Activated CD4-positive, alpha-beta T cell treated with anti-CD3 and anti-CD28 coated beads for 36 hours (primary cell): ENCODE measurements around the gene TENM4. TPM values are rescaled to one million over a fixed set of nuclear protein-coding genes. Genes with fewer than 3 reads are reported as not detected.

Experiments used
- ATAC-seq: fragments of 200-7000 bp; cut with Tn5 transposase; one replicate; pipeline ENCODE4 v1.10.0; 2021; ENCODE audit warnings: mild to moderate bottlenecking, moderate library complexity
- CTCF ChIA-PET: fragments of 350-600 bp; sonication (Branson Sonifier 250); formaldehyde crosslinking; loops from one replicate; lab custom pipeline; 2021; ENCODE audit warnings: antibody characterized with exemption; lab: Charles Lee
- POLR2A ChIA-PET: fragments of 350-600 bp; sonication (Branson Sonifier 250); formaldehyde crosslinking; loops from one replicate; lab custom pipeline; 2021; ENCODE audit warnings: antibody characterized with exemption, inconsistent platforms; lab: Charles Lee
- DNase-seq: peaks from one replicate; pipeline ENCODE4 v3.0.0-alpha.2; 2020
- H3K27ac Mint-ChIP-seq: one replicate; pipeline ENCODE4 v1.8.0; 2021; ENCODE audit warnings: mixed read lengths
- H3K27me3 Mint-ChIP-seq: one replicate; pipeline ENCODE4 v1.8.0; 2021; ENCODE audit warnings: mixed read lengths
- H3K36me3 Mint-ChIP-seq: one replicate; pipeline ENCODE4 v1.8.0; 2021; ENCODE audit warnings: low read depth, mixed read lengths
- H3K4me1 Mint-ChIP-seq: one replicate; pipeline ENCODE4 v1.8.0; 2021; ENCODE audit warnings: mixed read lengths
- H3K4me3 Mint-ChIP-seq: one replicate; pipeline ENCODE4 v1.8.0; 2021; ENCODE audit warnings: mild to moderate bottlenecking, moderate library complexity, mixed read lengths
- H3K9me3 Mint-ChIP-seq: one replicate; pipeline ENCODE4 v1.8.0; 2021; ENCODE audit warnings: low read depth, mixed read lengths
- intact Hi-C, 2 experiments: fragments of 100-400 bp; cut with DNase I in 1 of 2; cut with micrococcal nuclease in 1 of 2; formaldehyde crosslinking; loops; one replicate each; pipeline versions ENCODE4 v1.14.2 to v1.15.1; 2022 to 2024; cut with DNase I, micrococcal nuclease
- total RNA-seq, 2 experiments: library from RNA; stranded (reverse); gene quantifications; one replicate each; pipeline ENCODE4 v1.2.3, GENCODE V29; 2021

Gene TENM4
- total RNA-seq, 2 experiments from 2014 or later, result not detected

DNA sequence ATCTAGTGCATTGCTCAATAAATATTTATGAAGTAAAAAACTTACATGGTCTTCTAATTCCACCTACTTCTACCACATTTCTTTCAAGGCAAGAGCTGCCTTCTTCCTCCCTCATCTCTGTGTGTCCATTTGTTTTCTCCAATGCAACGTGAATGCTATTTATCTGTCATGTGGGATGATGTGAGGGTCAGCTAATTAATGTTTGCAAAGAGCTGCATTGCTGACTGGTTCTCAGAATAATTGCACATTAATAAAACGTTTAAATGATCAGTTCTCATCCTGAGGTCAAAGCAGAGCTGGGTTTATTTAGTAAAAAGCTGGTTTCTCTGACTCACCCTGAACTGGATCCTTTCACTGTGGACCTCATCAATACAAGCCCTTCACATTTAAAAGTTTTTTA lies 8.7 kb downstream of the TENM4 start:
- H3K9me3 Mint-ChIP-seq, result no peaks in the 10 kb centered on the region
- H3K27me3 Mint-ChIP-seq, result peaks cover 32% of the 10 kb centered on the region
- ATAC-seq (no peak), DNase-seq (no peak)
- no peaks in the 10 kb centered on the region for H3K36me3 Mint-ChIP-seq
- ChIA-PET CTCF (no interaction called here), POLR2A (no interaction called here)
- peaks cover 3% of the 10 kb centered on the region for H3K4me1 Mint-ChIP-seq
- H3K27ac Mint-ChIP-seq, result no peak overlapping the region
- no peak overlapping the region for H3K4me3 Mint-ChIP-seq
- intact Hi-C loops, result no loop called here

DNA sequence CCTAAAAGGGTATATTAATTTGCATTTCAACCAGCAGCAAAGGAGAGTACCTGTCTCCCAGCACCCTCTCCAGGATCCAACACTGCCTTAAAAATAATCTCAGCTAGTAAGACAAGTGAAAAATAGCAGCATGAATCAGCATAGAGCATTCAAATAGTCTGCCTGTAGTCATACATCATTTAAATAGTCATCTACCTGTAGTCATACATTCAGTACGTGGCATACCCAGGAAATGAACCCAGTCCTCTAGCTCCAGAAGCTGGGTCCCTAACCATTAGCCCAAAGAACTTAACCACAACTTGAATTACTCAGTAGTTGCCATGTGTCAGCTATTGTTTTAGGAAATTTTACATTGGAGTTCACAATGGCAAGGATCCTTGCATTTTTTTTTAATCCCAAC lies 9.3 kb downstream of the TENM4 start:
- no peak overlapping the region for H3K27ac Mint-ChIP-seq
- intact Hi-C loops, result no loop called here
- no peak overlapping the region for H3K4me3 Mint-ChIP-seq
- ATAC-seq, result no peak
- no peaks in the 10 kb centered on the region for H3K4me1 Mint-ChIP-seq
- ChIA-PET CTCF (no interaction called here), POLR2A (no interaction called here)
- H3K36me3 Mint-ChIP-seq, result no peaks in the 10 kb centered on the region
- no peak for DNase-seq
- H3K9me3 Mint-ChIP-seq, result no peaks in the 10 kb centered on the region
- H3K27me3 Mint-ChIP-seq, result peaks cover 27% of the 10 kb centered on the region

DNA sequence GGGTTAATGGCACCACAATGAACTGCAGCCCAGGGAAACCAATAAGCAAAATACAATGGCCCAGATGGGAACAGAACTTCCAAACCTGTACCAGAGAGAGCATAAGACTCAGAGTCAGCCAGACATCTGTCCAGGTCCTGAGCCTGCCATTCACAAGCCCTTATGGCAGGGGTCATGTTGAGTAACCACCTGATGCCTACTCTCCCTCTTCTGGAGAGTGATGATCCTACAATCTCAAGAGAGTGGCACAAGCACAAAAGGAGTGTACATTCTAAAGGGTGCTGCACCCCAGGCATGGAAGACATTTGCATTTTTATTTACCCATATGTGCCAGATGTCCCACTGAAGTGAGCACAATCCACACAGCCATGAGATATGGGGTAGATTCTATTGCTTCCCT lies 10.6 kb downstream of the TENM4 start:
- intact Hi-C loops, result no loop called here
- DNase-seq (no peak), ATAC-seq (no peak)
- no peak overlapping the region for H3K4me3 Mint-ChIP-seq
- H3K9me3 Mint-ChIP-seq, result no peaks in the 10 kb centered on the region
- peaks cover 18% of the 10 kb centered on the region for H3K27me3 Mint-ChIP-seq
- H3K4me1 Mint-ChIP-seq, result no peaks in the 10 kb centered on the region
- ChIA-PET POLR2A (no interaction called here), CTCF (no interaction called here)
- no peaks in the 10 kb centered on the region for H3K36me3 Mint-ChIP-seq
- H3K27ac Mint-ChIP-seq, result no peak overlapping the region

DNA sequence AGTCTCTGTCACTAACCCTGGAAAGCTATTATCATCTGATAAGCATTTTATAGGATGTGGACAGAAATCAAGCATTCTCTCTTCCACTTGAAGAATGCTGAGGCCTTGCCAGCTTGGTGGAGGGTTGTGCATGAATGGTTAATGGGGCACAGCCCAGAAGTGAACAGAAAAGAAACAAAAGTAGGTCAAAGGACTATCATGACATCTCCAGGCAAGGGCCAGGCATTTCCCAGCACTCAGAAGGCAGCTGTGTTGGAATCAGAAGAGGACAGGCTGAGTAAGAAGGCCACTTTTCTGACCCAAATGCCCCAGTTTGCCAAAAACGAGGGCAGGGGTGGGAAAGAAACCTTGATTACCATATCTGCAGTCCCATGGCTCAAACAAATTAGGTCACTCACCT lies 12.4 kb downstream of the TENM4 start:
- ChIA-PET CTCF (no interaction called here), POLR2A (no interaction called here)
- intact Hi-C loops, result no loop called here
- H3K4me1 Mint-ChIP-seq, result no peaks in the 10 kb centered on the region
- no peak for ATAC-seq
- no peaks in the 10 kb centered on the region for H3K36me3 Mint-ChIP-seq
- no peak overlapping the region for H3K4me3 Mint-ChIP-seq
- peaks cover 7% of the 10 kb centered on the region for H3K27me3 Mint-ChIP-seq
- no peak overlapping the region for H3K27ac Mint-ChIP-seq
- DNase-seq, result no peak
- H3K9me3 Mint-ChIP-seq, result no peaks in the 10 kb centered on the region

DNA sequence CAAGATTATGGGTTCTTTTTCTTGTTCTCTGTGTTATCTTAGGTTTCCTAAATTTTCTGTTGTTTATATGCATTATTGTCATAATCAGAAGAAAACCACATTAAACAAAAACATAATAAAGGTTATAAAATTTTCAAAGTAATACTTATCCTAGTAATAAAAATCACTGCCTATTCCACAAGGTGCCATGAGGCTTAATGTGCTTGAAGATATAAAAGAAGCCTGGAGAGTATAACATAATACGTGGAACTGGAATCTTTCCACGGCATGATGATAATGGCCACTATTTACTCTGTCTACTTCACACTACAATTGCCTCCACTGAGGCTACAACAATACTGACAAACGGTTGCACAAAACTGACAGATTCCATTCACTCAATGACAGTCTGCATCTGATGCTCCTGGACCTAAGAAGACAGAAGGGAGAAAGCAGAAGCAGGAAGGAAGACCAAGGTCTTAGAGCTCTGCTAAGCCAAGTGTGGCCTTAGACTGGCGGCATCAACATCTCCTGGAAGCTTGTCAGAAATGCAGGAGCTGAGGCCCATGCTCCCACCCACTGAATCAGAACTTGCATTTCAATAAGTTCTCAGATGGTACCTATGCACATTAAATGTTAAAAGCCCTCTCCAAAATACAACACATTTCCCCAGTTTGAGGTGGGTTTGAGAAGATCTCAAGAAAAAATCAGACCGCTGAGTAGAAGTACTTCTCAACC lies 13.1 kb downstream of the TENM4 start:
- intact Hi-C loops, result no loop called here
- ChIA-PET CTCF (no interaction called here), POLR2A (no interaction called here)
- ATAC-seq, result no peak
- Mint-ChIP-seq H3K27me3 (peaks cover 4% of the 10 kb centered on the region), H3K27ac (no peak overlapping the region), H3K9me3 (no peaks in the 10 kb centered on the region), H3K4me1 (no peaks in the 10 kb centered on the region), H3K4me3 (no peak overlapping the region), H3K36me3 (no peaks in the 10 kb centered on the region)
- DNase-seq, result no peak

DNA sequence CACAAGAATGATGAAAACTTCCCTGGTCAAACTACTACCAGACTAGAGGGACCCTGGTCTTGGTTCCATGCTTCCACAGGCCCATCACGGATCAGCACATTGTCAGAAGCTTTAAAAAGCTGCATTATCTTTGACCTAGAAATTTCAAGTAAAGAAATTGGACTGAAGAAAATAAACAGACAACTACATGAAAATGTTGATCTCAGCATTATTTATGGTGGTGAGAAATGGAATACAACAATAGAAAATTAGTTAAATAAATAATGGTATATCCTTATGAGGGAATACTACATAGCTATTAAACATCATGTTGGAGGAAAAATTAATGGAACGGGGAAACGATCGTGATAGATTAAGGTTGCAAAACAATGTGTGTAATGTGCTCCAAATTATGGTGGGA lies 13.7 kb downstream of the TENM4 start:
- no peak for ATAC-seq
- DNase-seq, result no peak
- POLR2A ChIA-PET, result no interaction called here
- Mint-ChIP-seq H3K4me3 (no peak overlapping the region), H3K4me1 (no peaks in the 10 kb centered on the region), H3K27ac (no peak overlapping the region), H3K27me3 (peaks cover 4% of the 10 kb centered on the region), H3K9me3 (no peaks in the 10 kb centered on the region), H3K36me3 (no peaks in the 10 kb centered on the region)
- CTCF ChIA-PET, result no interaction called here
- intact Hi-C loops, result no loop called here

DNA sequence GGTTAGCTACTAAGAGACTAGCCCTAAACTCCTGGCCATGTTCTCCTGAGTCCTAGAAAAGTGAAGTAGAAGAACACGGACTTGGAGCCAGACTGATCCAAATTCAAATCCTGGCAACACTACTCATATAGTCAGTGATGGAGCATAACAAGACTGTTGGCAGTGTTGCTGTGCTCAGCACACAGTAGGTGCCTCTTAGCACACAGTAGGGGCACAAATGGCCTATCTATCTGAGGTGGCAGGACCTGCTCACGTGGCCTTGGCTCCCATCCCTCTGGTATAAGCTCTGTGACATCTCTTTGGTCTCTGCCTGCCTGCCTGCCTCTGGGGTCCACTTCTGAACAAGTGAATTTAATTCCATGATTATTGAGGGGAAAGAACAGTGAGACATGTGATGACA lies 15.4 kb downstream of the TENM4 start:
- Mint-ChIP-seq H3K27ac (no peak overlapping the region), H3K9me3 (no peaks in the 10 kb centered on the region), H3K4me1 (no peaks in the 10 kb centered on the region), H3K4me3 (no peak overlapping the region), H3K36me3 (no peaks in the 10 kb centered on the region), H3K27me3 (peaks cover 4% of the 10 kb centered on the region)
- intact Hi-C loops, result no loop called here
- DNase-seq, result no peak
- ATAC-seq, result no peak
- ChIA-PET POLR2A (no interaction called here), CTCF (no interaction called here)

DNA sequence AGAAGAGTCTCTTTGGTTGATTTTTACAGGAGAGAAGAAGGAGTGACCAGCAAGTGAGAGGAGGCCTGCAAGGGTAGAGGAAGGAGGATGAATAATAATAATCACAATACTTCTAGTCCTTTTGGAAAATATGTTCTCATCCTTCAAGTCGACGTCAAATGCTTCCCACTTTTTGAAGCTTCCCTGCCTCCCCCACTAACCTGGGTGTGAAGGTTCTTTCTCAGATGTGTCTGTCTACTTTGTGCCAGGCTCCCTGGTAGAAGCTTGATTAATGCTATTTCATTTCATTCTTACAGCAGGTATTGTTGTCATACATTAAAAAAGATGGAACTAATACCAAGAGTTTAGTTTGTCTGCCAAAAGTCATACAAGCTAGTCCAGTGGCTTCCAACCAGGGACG lies 17.1 kb downstream of the TENM4 start:
- CTCF ChIA-PET, result no interaction called here
- Mint-ChIP-seq H3K27me3 (peaks cover 6% of the 10 kb centered on the region), H3K9me3 (no peaks in the 10 kb centered on the region), H3K27ac (no peak overlapping the region), H3K36me3 (no peaks in the 10 kb centered on the region), H3K4me3 (no peak overlapping the region), H3K4me1 (no peaks in the 10 kb centered on the region)
- ATAC-seq, result no peak
- POLR2A ChIA-PET, result no interaction called here
- intact Hi-C loops, result no loop called here
- no peak for DNase-seq

DNA sequence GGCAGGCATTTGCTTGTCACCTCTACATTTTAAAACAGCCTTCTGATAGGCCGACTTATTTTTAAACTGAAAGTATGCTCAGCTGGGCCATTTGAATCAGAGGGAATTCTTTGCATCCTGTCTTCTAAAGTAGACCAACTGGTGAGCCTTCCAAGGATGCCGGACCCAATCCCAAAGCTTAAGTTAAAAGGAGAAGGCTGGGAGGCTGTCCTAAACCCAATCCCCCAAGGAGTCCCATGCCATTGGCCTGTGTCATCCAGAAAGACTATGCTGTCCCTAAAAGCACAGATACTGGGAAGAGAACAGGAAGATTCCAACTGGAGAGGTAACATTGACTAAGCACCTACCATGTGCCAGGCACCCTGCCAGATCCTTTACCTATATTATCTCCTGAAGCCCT lies 18.0 kb downstream of the TENM4 start:
- CTCF ChIA-PET, result no interaction called here
- no peaks in the 10 kb centered on the region for H3K4me1 Mint-ChIP-seq
- H3K9me3 Mint-ChIP-seq, result no peaks in the 10 kb centered on the region
- POLR2A ChIA-PET, result interaction anchor here (0.6 kb wide), 1 partner anchor 312 kb away, joined by 3 read pairs; no protein-coding TSS in a partner anchor
- intact Hi-C loops, result no loop called here
- peaks cover 6% of the 10 kb centered on the region for H3K27me3 Mint-ChIP-seq
- ATAC-seq (no peak), DNase-seq (no peak)
- no peaks in the 10 kb centered on the region for H3K36me3 Mint-ChIP-seq
- H3K4me3 Mint-ChIP-seq, result no peak overlapping the region
- H3K27ac Mint-ChIP-seq, result no peak overlapping the region

DNA sequence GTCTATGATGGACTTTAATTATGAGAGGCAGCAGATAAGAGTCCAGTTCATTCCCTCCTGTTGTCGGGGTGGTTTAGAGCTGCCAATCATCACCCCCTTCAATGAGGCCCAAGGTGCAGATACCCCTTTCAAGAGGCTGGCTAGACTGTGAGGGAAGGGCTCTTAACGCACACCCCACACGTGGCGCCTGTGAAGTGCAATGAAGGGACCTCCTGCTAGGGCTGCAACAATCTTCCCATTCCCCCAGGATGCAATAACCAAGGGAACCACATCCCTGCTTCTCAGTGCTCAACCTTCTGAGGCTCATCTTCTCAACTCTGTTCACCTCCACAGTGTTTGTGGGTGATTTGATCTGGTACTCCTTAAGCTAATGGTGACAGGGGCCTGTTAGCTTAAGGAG lies 19.0 kb downstream of the TENM4 start:
- no peaks in the 10 kb centered on the region for H3K4me1 Mint-ChIP-seq
- H3K27ac Mint-ChIP-seq, result no peak overlapping the region
- intact Hi-C loops, result no loop called here
- no peak overlapping the region for H3K4me3 Mint-ChIP-seq
- no peaks in the 10 kb centered on the region for H3K36me3 Mint-ChIP-seq
- ATAC-seq, result no peak
- POLR2A ChIA-PET, result no interaction called here
- no peaks in the 10 kb centered on the region for H3K9me3 Mint-ChIP-seq
- CTCF ChIA-PET, result no interaction called here
- no peak for DNase-seq
- peaks cover 6% of the 10 kb centered on the region for H3K27me3 Mint-ChIP-seq

DNA sequence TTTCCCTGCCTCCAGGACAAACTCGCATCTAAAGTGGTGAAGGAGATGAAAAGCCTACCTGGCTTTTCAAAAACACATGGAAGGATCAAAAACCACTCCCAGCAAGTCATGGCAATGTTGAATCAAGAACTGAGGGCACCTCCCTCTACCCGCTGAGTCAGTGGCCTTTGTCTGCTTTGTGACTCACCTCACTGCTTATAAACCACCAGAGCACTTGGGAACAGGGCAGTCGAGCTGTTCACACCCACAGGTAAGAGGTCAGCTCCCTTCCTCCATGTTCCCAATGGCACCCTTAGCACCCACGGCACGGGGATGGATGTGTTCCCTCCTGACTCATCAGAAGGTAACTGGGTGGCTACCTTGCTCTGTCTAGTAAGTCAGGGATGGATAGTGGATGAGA lies 21.7 kb downstream of the TENM4 start:
- Mint-ChIP-seq H3K4me3 (no peak overlapping the region), H3K9me3 (peaks cover 5% of the 10 kb centered on the region), H3K4me1 (no peaks in the 10 kb centered on the region), H3K36me3 (no peaks in the 10 kb centered on the region), H3K27ac (no peak overlapping the region), H3K27me3 (peaks cover 2% of the 10 kb centered on the region)
- intact Hi-C loops, result no loop called here
- ChIA-PET POLR2A (no interaction called here), CTCF (no interaction called here)
- DNase-seq, result no peak
- no peak for ATAC-seq

DNA sequence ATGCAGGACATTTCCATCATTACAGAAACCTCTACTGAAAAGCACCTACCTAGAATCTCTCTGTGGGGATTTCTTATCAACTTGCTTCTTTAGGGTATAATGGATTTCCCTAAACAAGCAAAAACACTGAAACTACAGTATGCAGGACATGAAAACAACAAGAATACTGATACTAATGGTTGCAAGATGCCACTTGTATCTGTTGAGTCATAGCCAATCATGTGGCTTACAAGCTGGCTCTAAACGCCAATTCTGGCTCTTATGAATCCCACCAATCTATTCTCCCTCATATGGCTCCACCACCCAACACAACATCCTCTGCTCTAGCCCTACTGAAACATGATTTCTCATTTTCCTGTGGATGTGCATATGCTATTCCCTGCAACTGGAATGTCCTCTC lies 22.6 kb downstream of the TENM4 start:
- ChIA-PET POLR2A (no interaction called here), CTCF (no interaction called here)
- H3K9me3 Mint-ChIP-seq, result peaks cover 5% of the 10 kb centered on the region
- DNase-seq (no peak), ATAC-seq (no peak)
- no peak overlapping the region for H3K4me3 Mint-ChIP-seq
- H3K27me3 Mint-ChIP-seq, result peaks cover 2% of the 10 kb centered on the region
- no peaks in the 10 kb centered on the region for H3K36me3 Mint-ChIP-seq
- intact Hi-C loops, result no loop called here
- no peak overlapping the region for H3K27ac Mint-ChIP-seq
- H3K4me1 Mint-ChIP-seq, result no peaks in the 10 kb centered on the region
